Activated CD4-positive, alpha-beta T cell treated with anti-CD3 and anti-CD28 coated beads, Interleukin-2, amount 50 U/mL, for 48 hours (primary cell): ENCODE results near the gene SNX5.
A peak's percentile ranks its signal among the peaks of the same experiment; 100 is the strongest.

ENCODE experiments used
- DNase-seq, 2 experiments: peaks; one replicate each; pipeline ENCODE4 v3.0.0-alpha.2; 2020

SNX5 gene

GRCh38 chr20:17968366-17969277, at the start of gene SNX5, which contains the start of gene MGME1:
SNX5 (minus strand) TSS chr20:17968794; CDS start chr20:17968425, 369 bp downstream.
MGME1 (plus strand) TSS chr20:17969018; CDS start chr20:17969860, 842 bp downstream.
- peak; percentile 99 for DNase-seq

GRCh38 chr20:18018100-18018499, 49.5 kb upstream of the SNX5 start:
- DNase-seq, result no peak

GRCh38 chr20:18016772-18017171, 48.2 kb upstream of the SNX5 start:
- DNase-seq, result no peak

DNA sequence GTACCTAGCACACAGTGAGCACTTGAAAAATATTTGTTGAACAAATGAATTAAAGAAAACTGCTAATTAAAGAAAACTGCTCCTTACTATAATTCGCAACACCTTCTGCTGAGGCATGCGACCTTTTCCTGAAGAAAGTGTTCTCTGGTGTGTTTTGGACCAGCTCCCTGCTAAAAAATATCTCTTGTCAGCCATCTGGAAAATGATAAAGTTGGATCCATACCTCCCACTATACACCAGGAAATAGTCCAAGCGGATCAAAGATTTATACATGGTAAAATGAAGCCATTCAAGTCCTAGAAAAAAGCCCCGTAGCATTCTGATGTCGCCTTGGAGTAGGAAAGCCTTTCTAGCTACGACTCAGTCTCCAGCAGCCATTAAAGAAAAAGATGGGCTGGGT, 45.8 kb upstream of the SNX5 start:
- no peak for DNase-seq

DNA sequence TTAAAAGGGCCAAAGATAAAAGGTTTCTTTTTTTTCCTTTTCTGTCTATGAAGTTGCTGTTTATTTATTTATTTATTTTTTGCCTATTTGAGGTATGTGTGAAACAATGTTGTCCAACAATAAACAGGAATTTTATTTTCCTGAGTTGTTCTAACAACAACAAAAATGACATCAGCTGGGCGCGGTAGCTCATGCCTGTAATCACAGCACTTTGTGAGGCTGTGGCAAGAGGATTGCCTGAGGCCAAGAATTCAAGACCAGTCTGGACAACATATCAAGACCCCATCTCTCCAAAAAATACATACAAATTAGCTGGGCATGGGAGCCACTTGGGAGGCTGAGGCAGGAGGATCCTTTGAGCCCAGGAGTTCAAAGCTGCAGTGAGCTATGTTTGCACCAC, 44.3 kb upstream of the SNX5 start:
- no peak for DNase-seq

GRCh38 chr20:18011951-18012645, 43.5 kb upstream of the SNX5 start:
- no peak for DNase-seq

- DNase-seq, result no peak
Measured at GRCh38 chr20:18011482-18011881, 42.9 kb upstream of the SNX5 start.

DNA sequence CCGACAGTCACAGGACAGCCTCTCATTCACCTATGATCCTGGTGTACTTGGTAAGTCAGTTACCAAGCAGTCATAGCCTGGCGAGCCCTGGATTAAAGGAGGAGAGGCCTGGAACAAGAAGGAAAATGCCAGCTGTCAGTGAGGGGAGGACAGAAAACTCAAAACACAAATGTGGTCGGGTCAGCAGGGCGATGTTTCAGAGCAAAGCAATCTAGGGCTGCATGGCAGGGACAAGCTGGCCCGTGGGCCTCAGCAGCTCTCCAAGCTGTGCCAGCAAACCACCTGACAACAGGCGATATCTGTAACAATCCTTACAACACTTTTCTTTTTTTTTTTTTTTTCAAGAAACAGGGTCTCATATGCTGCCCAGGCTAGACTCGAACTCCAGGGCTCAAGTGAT, 40.5 kb upstream of the SNX5 start:
- DNase-seq, result no peak

DNA sequence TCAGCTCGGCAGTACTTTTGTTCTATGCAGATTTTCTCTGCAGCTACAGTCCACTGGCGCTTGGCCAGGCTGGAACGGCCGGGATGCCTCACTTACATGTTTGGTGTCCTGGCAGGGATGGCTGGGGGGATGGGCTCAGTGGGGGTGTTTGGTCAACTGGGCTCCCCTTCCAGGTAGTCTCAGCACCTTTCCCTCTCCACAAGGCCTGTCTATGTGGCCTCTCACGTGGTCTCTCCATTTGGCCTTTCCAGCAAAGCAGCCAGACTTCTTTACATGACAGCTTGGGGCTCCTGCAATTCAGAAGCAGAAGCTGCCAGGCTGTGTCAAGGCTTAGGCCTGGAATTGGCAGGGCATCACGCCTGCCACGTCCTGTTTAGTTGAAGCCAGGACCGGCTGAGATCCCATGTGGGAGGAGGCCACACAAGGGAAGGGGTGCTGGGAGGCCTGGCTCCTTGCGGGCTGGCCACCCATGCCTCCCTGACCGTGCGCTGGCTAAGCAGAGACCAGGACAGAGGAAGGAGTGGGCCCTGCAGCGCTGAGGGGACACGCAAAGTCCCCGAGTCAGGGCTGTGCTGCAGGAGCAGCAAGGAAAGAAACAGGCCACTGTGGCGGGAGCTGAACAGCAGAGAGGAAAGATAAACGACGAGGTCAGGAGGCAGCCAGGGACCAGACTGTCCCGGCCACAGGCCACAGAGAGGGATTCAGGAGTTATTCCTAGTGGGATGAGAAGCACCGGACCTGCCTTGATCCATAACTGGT, 39.1 kb upstream of the SNX5 start:
- DNase-seq, result no peak

- no peak for DNase-seq
Measured at GRCh38 chr20:18006684-18007083, 38.1 kb upstream of the SNX5 start.

GRCh38 chr20:18005990-18006364, 37.4 kb upstream of the SNX5 start:
- no peak for DNase-seq

- DNase-seq, result no peak
Measured at GRCh38 chr20:18005170-18005989, 36.8 kb upstream of the SNX5 start.

GRCh38 chr20:18004384-18005031, 35.9 kb upstream of the SNX5 start:
- no peak for DNase-seq

GRCh38 chr20:18003897-18004296, 35.3 kb upstream of the SNX5 start:
- DNase-seq, result no peak

DNA sequence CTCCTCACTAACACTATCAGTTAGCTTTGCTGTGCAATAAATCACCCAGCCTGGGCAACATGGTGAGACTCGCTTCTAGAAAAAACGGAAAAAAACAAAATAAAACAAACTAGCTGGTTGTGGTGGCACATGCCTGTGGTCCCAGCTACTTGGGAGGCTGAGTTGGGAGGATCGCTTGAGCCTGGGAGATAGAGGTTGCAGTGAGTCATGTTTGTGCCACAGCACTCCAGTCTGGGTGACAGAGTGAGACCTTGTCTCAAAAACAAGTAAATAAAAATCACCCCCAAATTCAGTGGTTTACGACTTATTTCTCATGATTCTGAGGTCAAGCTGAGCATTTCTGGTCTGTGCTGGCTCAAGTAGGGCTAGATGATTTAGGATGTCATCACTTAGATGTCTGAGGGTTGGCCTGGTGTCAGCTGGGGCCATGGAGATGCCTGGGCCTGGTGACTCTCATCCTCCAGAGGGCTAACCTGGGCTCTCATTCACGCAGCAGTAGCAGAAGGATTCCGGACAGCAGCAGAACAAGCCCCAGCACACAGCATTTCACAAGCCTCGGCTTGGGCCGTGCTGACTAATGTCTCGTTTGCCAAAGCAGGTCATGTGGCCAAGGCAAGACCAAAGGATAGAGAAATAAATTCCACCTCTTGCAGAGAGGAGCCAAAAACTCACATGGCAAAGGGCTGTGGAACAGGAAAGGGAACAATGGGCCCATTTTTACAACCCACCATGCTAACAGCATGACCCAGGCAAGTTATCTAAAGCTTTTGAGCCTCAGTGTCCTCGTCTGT, 32.7 kb upstream of the SNX5 start:
- DNase-seq, result no peak

DNA sequence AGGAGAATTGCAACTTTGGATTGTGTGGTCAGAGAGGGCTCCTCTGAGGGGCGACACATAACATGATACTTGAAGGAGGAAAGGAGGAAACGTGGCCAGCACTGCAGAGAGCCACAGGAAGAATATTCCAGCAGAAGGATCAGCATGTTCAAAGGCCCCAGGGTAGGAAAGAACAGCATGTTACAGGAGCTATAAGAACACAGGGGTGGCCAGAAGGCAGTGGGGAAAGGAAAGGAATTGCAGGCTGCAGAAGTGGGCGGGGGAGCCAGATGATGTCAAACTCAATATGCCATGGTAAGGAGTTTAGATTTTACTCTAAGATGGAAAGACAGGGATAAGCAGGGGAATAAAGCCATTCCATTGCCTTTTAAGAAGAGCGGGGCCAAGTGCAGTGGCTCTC, 31.0 kb upstream of the SNX5 start:
- no peak for DNase-seq

DNA sequence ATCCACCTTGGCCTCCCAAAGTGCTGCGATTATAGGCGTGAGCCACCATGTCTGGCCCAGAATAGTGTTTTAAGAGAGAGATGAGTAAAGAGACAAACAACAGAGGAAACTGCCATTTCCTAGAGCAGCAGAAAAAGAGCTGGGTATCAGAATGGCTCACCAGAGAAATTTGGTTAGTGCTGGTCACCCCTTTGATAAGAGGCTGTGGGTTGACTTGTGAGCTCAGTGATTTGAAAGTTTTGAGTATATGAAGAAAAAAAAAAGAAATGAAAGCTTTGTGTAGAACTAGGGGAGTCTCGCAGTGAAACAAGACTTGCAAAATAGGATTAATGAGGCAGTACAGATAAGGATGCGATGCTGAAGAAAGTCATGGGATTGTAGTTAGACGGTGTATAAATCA, 29.9 kb upstream of the SNX5 start:
- no peak for DNase-seq

DNA sequence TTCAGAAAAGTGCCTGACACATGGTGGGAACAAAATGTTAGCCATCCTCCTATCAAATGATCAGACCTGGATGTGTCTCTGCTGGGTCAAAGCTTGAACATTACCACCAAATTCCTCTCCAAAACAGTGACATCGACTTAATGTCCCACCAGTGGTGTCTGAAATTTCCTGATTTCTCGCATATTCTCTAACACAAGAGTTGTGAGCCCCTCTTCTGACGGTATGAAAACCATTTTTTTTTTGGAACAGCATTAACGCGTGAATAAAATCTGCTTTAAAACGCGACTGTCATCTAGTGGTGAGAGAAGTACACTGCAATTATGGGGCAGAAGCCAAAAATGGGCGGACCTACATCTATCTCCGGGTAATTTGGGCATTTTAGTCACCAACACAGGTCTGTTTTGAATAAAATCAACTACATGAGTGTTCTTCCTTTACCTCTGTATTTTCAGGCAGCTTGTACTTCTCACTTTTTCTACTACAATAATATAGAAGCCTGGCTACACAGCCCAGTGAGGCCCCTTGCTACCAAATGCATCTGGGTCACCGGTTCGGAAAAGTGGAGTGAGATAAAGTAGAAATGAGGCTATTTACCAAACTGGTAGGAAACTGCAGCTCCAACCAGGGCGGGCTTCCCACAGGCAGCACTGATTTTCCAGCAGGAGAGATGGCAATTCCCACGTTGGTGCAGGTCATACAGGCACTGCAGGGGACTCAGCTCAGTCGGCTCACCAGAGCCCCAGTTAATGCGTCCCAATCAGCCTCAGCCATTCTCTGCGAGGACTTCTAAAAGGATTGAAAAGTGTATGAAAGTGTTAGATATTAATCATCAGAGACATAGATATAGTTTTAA, 27.6 kb upstream of the SNX5 start:
- DNase-seq, result peak in 1 of 2 experiments; percentile 39

DNA sequence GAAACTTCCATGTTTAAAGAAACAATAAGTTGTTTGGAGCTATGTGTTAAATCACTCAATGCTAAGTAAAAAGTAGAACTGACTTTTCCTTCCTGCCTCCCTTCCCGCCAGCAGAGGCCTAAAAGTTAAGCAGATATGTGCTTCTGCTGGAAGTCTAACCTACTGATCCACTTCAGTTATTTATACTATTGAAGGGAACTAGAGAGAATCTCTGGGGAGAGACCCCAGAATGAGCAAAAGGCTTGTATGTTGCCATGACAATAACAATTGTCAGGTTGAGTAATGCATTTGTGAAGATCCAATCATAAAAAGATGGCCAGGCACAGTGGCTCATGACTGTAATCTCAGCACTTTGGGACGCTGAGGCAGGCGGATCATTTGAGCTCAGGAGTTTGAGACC, 25.0 kb upstream of the SNX5 start:
- no peak for DNase-seq
